HepG2 (cell line): ENCODE measurements around the gene MCRIP2. TPM values are rescaled to one million over a fixed set of nuclear protein-coding genes. Genes with fewer than 3 reads are reported as not detected.

ENCODE experiments used
- AHR ChIP-seq: IDR thresholded peaks from 2 replicates; pipeline ENCODE4 v1.6.1; 2018; ENCODE audit warnings: missing genetic modification reagents, missing compliant biosample characterization
- ATF7-NPFF ChIP-seq: sonication (generic); formaldehyde crosslinking; IDR thresholded peaks from 2 replicates; pipeline ENCODE4 v1.8.1; 2023; ENCODE audit warnings: mild to moderate bottlenecking, low read depth, missing genetic modification reagents, moderate library complexity
- GATAD2A ChIP-seq: IDR thresholded peaks from 2 replicates; pipeline ENCODE4 v1.6.1; 2016
- NFE2 ChIP-seq: sonication (generic); formaldehyde crosslinking; IDR thresholded peaks from 2 replicates; pipeline ENCODE4 v1.4.0; 2020; ENCODE audit warnings: missing genetic modification reagents
- PHF8 ChIP-seq: sonication (generic); formaldehyde crosslinking; IDR thresholded peaks from 2 replicates; pipeline ENCODE4 v1.5.0; 2020; ENCODE audit warnings: missing genetic modification reagents
- POLR2AphosphoS2 ChIP-seq: IDR thresholded peaks from 2 replicates; pipeline ENCODE4 v1.6.1; 2011; ENCODE audit warnings: low read depth, low read length, improper control_type of control experiment
- SAP130 ChIP-seq: IDR thresholded peaks from 2 replicates; pipeline ENCODE4 v1.6.1; 2016; ENCODE audit warnings: low read depth
- SIN3B ChIP-seq: fragments of 150-350 bp; IDR thresholded peaks from 2 replicates; pipeline ENCODE4 v1.6.1; 2014; ENCODE audit warnings: low read length
- SRSF9 ChIP-seq: fragments of 200-400 bp; formaldehyde crosslinking; IDR thresholded peaks from 2 replicates; pipeline ENCODE4 v1.6.1; 2018; ENCODE audit warnings: borderline replicate concordance, mild to moderate bottlenecking, low read depth, low read length; ENCODE audit not compliant: insufficient read depth, poor library complexity, severe bottlenecking
- TARDBP ChIP-seq: sonication (generic); formaldehyde crosslinking; IDR thresholded peaks from 2 replicates; pipeline ENCODE4 v1.8.0; 2022; ENCODE audit warnings: mild to moderate bottlenecking, missing genetic modification reagents
- TCF12 ChIP-seq, 2 experiments: fragments of 450-650 bp in 1 of 2; sonication (generic) in 1 of 2; formaldehyde crosslinking in 1 of 2; IDR thresholded peaks; 2 replicates each; pipeline versions ENCODE4 v1.6.1 to v1.8.0; 2017 to 2022; ENCODE audit warnings: antibody characterized with exemption in 1 of 2, mild to moderate bottlenecking in 1 of 2, missing genetic modification reagents in 1 of 2, moderate library complexity in 1 of 2
- ZNF225 ChIP-seq: sonication (generic); formaldehyde crosslinking; IDR thresholded peaks from 2 replicates; pipeline ENCODE4 v1.4.0; 2020; ENCODE audit warnings: mild to moderate bottlenecking, missing genetic modification reagents
- polyA plus RNA-seq, 8 experiments: library from polyadenylated mRNA; depleted of rRNA in 3 of 8; stranded (reverse) in 7 of 8; unstranded in 1 of 8; fragments of >200 nt; fragmentation: Illumina TruSeq in 4 of 8; extraction: Trizol in 4 of 8; gene quantifications; 2 replicates each; pipeline versions ENCODE4 v1.2.1 to v1.2.3, GENCODE V29; 2011 to 2016; ENCODE audit warnings: low read depth in 4 of 8, missing spikeins in 1 of 8, mixed read lengths in 1 of 8; ENCODE audit not compliant: insufficient read depth in 1 of 8
- total RNA-seq, 5 experiments: library from RNA; depleted of rRNA; stranded (reverse); fragments of >200 nt; fragmentation: Illumina TruSeq; extraction: Trizol; gene quantifications; 2 replicates each; pipeline ENCODE4 v1.2.3, GENCODE V29; 2016; ENCODE audit warnings: low read depth in 1 of 5
- TF ChIP-seq, protein P1 (sequence below): sonication (generic); formaldehyde crosslinking; IDR thresholded peaks from 2 replicates; pipeline ENCODE4 v1.4.0; 2020; ENCODE audit warnings: missing genetic modification reagents, borderline replicate concordance
- TF ChIP-seq, protein P2 (sequence below): sonication (generic); formaldehyde crosslinking; IDR thresholded peaks from 2 replicates; pipeline ENCODE4 v1.4.0; 2020; ENCODE audit warnings: missing genetic modification reagents
- TF ChIP-seq, protein P3 (sequence below): fragments of 450-650 bp; IDR thresholded peaks from 2 replicates; pipeline ENCODE4 v1.6.1; 2017; ENCODE audit warnings: mild to moderate bottlenecking
- TF ChIP-seq, protein P4 (sequence below): IDR thresholded peaks from 2 replicates; pipeline ENCODE4 v1.6.1; 2016; ENCODE audit warnings: mild to moderate bottlenecking, missing biosample characterization, missing genetic modification reagents
- TF ChIP-seq, protein P5 (sequence below): sonication (generic); formaldehyde crosslinking; IDR thresholded peaks from 2 replicates; pipeline ENCODE4 v1.5.1; 2020; ENCODE audit warnings: missing genetic modification reagents, mild to moderate bottlenecking, borderline replicate concordance
- TF ChIP-seq, protein P6 (sequence below): sonication (generic); formaldehyde crosslinking; IDR thresholded peaks from 2 replicates; pipeline ENCODE4 v1.5.0; 2020; ENCODE audit warnings: missing genetic modification reagents

Gene MCRIP2
- total and polyA plus RNA-seq, 2 of the 13 experiments (the other 11 are each of a cell fraction or from before 2014, with no cell fraction given): 39.6 to 76.7 TPM

DNA sequence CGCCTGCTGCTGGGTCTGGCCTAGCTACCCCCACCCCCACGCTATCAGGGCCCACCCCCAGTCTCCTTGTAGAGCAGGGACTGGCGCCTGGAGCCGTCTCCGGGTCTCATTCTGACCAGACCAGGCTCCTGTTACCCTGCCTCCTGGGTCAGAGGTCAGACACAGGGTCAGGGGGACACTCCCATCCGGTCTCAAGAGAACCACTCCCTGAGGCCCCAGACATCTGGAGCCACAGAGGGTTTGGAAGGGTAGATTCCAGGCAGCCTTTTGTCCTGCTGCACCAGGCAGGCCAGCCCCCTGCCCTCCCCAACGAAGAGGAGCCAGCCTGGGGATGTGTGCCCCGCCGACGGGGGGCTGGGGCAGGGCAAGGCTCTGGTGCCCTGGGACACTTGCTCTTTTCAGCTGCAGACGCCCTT lies 11.8 kb upstream of the MCRIP2 start (continued):
- TF ChIP-seq, protein P1, sequence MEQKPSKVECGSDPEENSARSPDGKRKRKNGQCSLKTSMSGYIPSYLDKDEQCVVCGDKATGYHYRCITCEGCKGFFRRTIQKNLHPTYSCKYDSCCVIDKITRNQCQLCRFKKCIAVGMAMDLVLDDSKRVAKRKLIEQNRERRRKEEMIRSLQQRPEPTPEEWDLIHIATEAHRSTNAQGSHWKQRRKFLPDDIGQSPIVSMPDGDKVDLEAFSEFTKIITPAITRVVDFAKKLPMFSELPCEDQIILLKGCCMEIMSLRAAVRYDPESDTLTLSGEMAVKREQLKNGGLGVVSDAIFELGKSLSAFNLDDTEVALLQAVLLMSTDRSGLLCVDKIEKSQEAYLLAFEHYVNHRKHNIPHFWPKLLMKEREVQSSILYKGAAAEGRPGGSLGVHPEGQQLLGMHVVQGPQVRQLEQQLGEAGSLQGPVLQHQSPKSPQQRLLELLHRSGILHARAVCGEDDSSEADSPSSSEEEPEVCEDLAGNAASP: no peak
- TF ChIP-seq ATF7-NPFF (CRISPR knock-in tag): no peak
- TF ChIP-seq, protein P2, sequence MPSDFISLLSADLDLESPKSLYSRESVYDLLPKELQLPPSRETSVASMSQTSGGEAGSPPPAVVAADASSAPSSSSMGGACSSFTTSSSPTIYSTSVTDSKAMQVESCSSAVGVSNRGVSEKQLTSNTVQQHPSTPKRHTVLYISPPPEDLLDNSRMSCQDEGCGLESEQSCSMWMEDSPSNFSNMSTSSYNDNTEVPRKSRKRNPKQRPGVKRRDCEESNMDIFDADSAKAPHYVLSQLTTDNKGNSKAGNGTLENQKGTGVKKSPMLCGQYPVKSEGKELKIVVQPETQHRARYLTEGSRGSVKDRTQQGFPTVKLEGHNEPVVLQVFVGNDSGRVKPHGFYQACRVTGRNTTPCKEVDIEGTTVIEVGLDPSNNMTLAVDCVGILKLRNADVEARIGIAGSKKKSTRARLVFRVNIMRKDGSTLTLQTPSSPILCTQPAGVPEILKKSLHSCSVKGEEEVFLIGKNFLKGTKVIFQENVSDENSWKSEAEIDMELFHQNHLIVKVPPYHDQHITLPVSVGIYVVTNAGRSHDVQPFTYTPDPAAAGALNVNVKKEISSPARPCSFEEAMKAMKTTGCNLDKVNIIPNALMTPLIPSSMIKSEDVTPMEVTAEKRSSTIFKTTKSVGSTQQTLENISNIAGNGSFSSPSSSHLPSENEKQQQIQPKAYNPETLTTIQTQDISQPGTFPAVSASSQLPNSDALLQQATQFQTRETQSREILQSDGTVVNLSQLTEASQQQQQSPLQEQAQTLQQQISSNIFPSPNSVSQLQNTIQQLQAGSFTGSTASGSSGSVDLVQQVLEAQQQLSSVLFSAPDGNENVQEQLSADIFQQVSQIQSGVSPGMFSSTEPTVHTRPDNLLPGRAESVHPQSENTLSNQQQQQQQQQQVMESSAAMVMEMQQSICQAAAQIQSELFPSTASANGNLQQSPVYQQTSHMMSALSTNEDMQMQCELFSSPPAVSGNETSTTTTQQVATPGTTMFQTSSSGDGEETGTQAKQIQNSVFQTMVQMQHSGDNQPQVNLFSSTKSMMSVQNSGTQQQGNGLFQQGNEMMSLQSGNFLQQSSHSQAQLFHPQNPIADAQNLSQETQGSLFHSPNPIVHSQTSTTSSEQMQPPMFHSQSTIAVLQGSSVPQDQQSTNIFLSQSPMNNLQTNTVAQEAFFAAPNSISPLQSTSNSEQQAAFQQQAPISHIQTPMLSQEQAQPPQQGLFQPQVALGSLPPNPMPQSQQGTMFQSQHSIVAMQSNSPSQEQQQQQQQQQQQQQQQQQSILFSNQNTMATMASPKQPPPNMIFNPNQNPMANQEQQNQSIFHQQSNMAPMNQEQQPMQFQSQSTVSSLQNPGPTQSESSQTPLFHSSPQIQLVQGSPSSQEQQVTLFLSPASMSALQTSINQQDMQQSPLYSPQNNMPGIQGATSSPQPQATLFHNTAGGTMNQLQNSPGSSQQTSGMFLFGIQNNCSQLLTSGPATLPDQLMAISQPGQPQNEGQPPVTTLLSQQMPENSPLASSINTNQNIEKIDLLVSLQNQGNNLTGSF (CRISPR knock-in tag): no peak
- TF ChIP-seq NFE2 (CRISPR knock-in tag): no peak
- no peak for TF ChIP-seq SIN3B
- no peak for TF ChIP-seq POLR2AphosphoS2
- TF ChIP-seq PHF8: no peak
- TF ChIP-seq TARDBP (CRISPR knock-in tag): 0 out of 2 replicates have a peak, but pooled peaks have one; percentile 10
- TF ChIP-seq, protein P3, sequence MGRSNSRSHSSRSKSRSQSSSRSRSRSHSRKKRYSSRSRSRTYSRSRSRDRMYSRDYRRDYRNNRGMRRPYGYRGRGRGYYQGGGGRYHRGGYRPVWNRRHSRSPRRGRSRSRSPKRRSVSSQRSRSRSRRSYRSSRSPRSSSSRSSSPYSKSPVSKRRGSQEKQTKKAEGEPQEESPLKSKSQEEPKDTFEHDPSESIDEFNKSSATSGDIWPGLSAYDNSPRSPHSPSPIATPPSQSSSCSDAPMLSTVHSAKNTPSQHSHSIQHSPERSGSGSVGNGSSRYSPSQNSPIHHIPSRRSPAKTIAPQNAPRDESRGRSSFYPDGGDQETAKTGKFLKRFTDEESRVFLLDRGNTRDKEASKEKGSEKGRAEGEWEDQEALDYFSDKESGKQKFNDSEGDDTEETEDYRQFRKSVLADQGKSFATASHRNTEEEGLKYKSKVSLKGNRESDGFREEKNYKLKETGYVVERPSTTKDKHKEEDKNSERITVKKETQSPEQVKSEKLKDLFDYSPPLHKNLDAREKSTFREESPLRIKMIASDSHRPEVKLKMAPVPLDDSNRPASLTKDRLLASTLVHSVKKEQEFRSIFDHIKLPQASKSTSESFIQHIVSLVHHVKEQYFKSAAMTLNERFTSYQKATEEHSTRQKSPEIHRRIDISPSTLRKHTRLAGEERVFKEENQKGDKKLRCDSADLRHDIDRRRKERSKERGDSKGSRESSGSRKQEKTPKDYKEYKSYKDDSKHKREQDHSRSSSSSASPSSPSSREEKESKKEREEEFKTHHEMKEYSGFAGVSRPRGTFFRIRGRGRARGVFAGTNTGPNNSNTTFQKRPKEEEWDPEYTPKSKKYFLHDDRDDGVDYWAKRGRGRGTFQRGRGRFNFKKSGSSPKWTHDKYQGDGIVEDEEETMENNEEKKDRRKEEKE: no peak
- TF ChIP-seq SAP130 (CRISPR knock-in tag): peak; percentile 9; the same call in 1 of the 2 replicates
- TF ChIP-seq, protein P4, sequence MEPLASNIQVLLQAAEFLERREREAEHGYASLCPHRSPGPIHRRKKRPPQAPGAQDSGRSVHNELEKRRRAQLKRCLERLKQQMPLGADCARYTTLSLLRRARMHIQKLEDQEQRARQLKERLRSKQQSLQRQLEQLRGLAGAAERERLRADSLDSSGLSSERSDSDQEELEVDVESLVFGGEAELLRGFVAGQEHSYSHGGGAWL (CRISPR knock-in tag): no peak
- TF ChIP-seq AHR (CRISPR knock-in tag): no peak
- no peak for TF ChIP-seq TCF12 (IDR thresholded peaks at IDR 0.05)
- TF ChIP-seq TCF12 (CRISPR knock-in tag; IDR thresholded peaks at IDR 0.05): no peak
- no peak for TF ChIP-seq GATAD2A (CRISPR knock-in tag)
- TF ChIP-seq, protein P5, sequence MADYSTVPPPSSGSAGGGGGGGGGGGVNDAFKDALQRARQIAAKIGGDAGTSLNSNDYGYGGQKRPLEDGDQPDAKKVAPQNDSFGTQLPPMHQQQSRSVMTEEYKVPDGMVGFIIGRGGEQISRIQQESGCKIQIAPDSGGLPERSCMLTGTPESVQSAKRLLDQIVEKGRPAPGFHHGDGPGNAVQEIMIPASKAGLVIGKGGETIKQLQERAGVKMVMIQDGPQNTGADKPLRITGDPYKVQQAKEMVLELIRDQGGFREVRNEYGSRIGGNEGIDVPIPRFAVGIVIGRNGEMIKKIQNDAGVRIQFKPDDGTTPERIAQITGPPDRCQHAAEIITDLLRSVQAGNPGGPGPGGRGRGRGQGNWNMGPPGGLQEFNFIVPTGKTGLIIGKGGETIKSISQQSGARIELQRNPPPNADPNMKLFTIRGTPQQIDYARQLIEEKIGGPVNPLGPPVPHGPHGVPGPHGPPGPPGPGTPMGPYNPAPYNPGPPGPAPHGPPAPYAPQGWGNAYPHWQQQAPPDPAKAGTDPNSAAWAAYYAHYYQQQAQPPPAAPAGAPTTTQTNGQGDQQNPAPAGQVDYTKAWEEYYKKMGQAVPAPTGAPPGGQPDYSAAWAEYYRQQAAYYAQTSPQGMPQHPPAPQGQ (CRISPR knock-in tag): no peak
- TF ChIP-seq ZNF225 (CRISPR knock-in tag): no peak
- no peak for TF ChIP-seq SRSF9
- TF ChIP-seq, protein P6, sequence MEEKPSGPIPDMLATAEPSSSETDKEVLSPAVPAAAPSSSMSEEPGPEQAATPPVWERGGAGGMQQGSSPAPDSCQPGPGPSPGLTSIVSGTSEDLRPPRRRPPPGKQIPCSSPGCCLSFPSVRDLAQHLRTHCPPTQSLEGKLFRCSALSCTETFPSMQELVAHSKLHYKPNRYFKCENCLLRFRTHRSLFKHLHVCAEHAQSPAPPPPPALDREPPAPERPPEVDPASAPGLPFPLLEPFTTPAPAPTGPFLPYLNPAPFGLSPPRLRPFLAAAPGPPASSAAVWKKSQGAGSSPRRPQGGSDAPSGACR (CRISPR knock-in tag): no peak
